Neural cell (in vitro differentiated cells): ENCODE results near the gene PDZRN3. TPM values are rescaled to one million over a fixed set of nuclear protein-coding genes. Genes with fewer than 3 reads are reported as not detected.

Source experiments
- H2AFZ ChIP-seq: fragments of 200-600, 300-800 bp; sonication (generic), shearing (Covaris generic); 2 replicates; pipeline ENCODE4 v1.6.0; 2014; ENCODE audit warnings: low read depth, mild to moderate bottlenecking, antibody characterized with exemption, low read length, moderate library complexity
- H3F3A ChIP-seq: fragments of 200-600 bp; shearing (Covaris generic); 2 replicates; pipeline ENCODE4 v1.6.1; 2016; ENCODE audit warnings: mild to moderate bottlenecking, moderate library complexity, mixed read lengths, antibody characterized with exemption, low read length; ENCODE audit not compliant: insufficient read depth, poor library complexity, severe bottlenecking
- H3K27ac ChIP-seq: fragments of 200-600, 300-800 bp; sonication (generic), shearing (Covaris generic); 2 replicates; pipeline ENCODE4 v1.5.1; 2014; ENCODE audit warnings: mild to moderate bottlenecking, low read length, moderate library complexity
- H3K27me3 ChIP-seq: fragments of 300-800, 200-600 bp; sonication (generic), shearing (Covaris generic); 2 replicates; pipeline ENCODE4 v1.6.0; 2014; ENCODE audit warnings: mild to moderate bottlenecking, low read depth, low read length, moderate library complexity; ENCODE audit not compliant: insufficient read depth
- H3K36me3 ChIP-seq: fragments of 300-800, 200-600 bp; sonication (generic), shearing (Covaris generic); 2 replicates; pipeline ENCODE4 v1.5.1; 2014; ENCODE audit warnings: mild to moderate bottlenecking, antibody characterized with exemption, low read length, moderate library complexity; ENCODE audit not compliant: insufficient read depth
- H3K4me2 ChIP-seq: fragments of 300-800, 200-600 bp; sonication (generic), shearing (Covaris generic); 2 replicates; pipeline ENCODE4 v1.6.0; 2014; ENCODE audit warnings: mild to moderate bottlenecking, low read length
- H3K4me3 ChIP-seq: fragments of 300-800, 200-600 bp; sonication (generic), shearing (Covaris generic); 2 replicates; pipeline ENCODE4 v1.5.1; 2014; ENCODE audit warnings: mild to moderate bottlenecking, low read length, moderate library complexity
- H3K79me2 ChIP-seq: fragments of 200-600 bp; shearing (Covaris generic); replicated peaks from 2 replicates; pipeline ENCODE4 v1.6.0; 2014; ENCODE audit warnings: mild to moderate bottlenecking, low read length, moderate library complexity; ENCODE audit not compliant: insufficient read depth
- H3K9ac ChIP-seq: fragments of 300-800, 200-600 bp; sonication (generic), shearing (Covaris generic); 2 replicates; pipeline ENCODE4 v1.6.1; 2016; ENCODE audit warnings: mild to moderate bottlenecking, low read length, mixed read lengths
- H3K9me2 ChIP-seq: fragments of 200-600 bp; shearing (Covaris generic); 2 replicates; pipeline ENCODE4 v1.6.1; 2016; ENCODE audit warnings: mild to moderate bottlenecking, low read length, mixed read lengths; ENCODE audit not compliant: insufficient read depth
- H3K9me3 ChIP-seq: fragments of 200-600, 300-800 bp; sonication (generic), shearing (Covaris generic); 2 replicates; pipeline ENCODE4 v1.6.1; 2016; ENCODE audit warnings: mild to moderate bottlenecking, mixed run types, low read length, moderate library complexity, mixed read lengths
- H4K20me1 ChIP-seq: fragments of 200-600 bp; shearing (Covaris generic); 2 replicates; pipeline ENCODE4 v1.6.1; 2016; ENCODE audit warnings: mild to moderate bottlenecking, mixed run types; ENCODE audit not compliant: insufficient read depth
- EP300 ChIP-seq: fragments of 450-650 bp; conservative IDR thresholded peaks from 2 replicates; pipeline ENCODE4 v1.6.1; 2014; ENCODE audit warnings: antibody characterized with exemption, mild to moderate bottlenecking, moderate library complexity; ENCODE audit not compliant: poor library complexity, severe bottlenecking
- EZH2 ChIP-seq: fragments of 200-600, 300-800 bp; shearing (Covaris generic), sonication (generic); IDR thresholded peaks from 2 replicates; pipeline ENCODE4 v1.6.1; 2014; ENCODE audit warnings: antibody characterized with exemption, low read length, borderline replicate concordance, mild to moderate bottlenecking; ENCODE audit not compliant: insufficient read depth, poor library complexity, severe bottlenecking
- MXI1 ChIP-seq: fragments of 450-650 bp; conservative IDR thresholded peaks from 2 replicates; pipeline ENCODE4 v1.6.1; 2014; ENCODE audit warnings: antibody characterized with exemption, mild to moderate bottlenecking; ENCODE audit not compliant: poor library complexity, severe bottlenecking
- POLR2AphosphoS5 ChIP-seq: IDR thresholded peaks from 2 replicates; pipeline ENCODE4 v1.6.1; 2012
- RAD21 ChIP-seq: fragments of 450-650 bp; conservative IDR thresholded peaks from 2 replicates; pipeline ENCODE4 v1.6.1; 2014; ENCODE audit warnings: antibody characterized with exemption, mild to moderate bottlenecking, moderate library complexity
- SMC3 ChIP-seq: fragments of 450-650 bp; conservative IDR thresholded peaks from 2 replicates; pipeline ENCODE4 v1.6.1; 2014; ENCODE audit warnings: antibody characterized with exemption, mild to moderate bottlenecking, moderate library complexity; ENCODE audit not compliant: poor library complexity
- TAF1 ChIP-seq: IDR thresholded peaks from 2 replicates; pipeline ENCODE4 v1.6.1; 2012; ENCODE audit warnings: low read depth
- polyA plus RNA-seq: library from polyadenylated mRNA; depleted of rRNA; stranded (reverse); fragments of >200 nt; gene quantifications from 2 replicates; pipeline ENCODE4 v1.2.3, GENCODE V29; 2014
- TF ChIP-seq, protein P1 (sequence below): fragments of 450-650 bp; IDR thresholded peaks from 2 replicates; pipeline ENCODE4 v1.5.1; 2014; ENCODE audit warnings: antibody characterized with exemption, mild to moderate bottlenecking, moderate library complexity; ENCODE audit not compliant: poor library complexity, severe bottlenecking
- TF ChIP-seq, protein P2 (sequence below): IDR thresholded peaks from 2 replicates; pipeline ENCODE4 v1.6.1; 2012; ENCODE audit warnings: borderline replicate concordance

PDZRN3 gene
- polyA plus RNA-seq, 1 donor from 2014 or later, result 1.1 TPM

- Histone ChIP-seq H3K9me3 (no peaks in the 10 kb centered on the region), H3F3A (no peaks in the 10 kb centered on the region), H3K27me3 (no peaks in the 10 kb centered on the region), H3K9me2 (no peaks in the 10 kb centered on the region), H4K20me1 (no peaks in the 10 kb centered on the region), H2AFZ (no peak overlapping the region), H3K9ac (no peak overlapping the region), H3K36me3 (no peaks in the 10 kb centered on the region), H3K27ac (no peak overlapping the region), H3K4me2 (no peak overlapping the region), H3K79me2 (no peaks in the 10 kb centered on the region), H3K4me3 (no peak overlapping the region)
- TF ChIP-seq, protein P1, sequence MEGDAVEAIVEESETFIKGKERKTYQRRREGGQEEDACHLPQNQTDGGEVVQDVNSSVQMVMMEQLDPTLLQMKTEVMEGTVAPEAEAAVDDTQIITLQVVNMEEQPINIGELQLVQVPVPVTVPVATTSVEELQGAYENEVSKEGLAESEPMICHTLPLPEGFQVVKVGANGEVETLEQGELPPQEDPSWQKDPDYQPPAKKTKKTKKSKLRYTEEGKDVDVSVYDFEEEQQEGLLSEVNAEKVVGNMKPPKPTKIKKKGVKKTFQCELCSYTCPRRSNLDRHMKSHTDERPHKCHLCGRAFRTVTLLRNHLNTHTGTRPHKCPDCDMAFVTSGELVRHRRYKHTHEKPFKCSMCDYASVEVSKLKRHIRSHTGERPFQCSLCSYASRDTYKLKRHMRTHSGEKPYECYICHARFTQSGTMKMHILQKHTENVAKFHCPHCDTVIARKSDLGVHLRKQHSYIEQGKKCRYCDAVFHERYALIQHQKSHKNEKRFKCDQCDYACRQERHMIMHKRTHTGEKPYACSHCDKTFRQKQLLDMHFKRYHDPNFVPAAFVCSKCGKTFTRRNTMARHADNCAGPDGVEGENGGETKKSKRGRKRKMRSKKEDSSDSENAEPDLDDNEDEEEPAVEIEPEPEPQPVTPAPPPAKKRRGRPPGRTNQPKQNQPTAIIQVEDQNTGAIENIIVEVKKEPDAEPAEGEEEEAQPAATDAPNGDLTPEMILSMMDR, result no peak
- no peak for TF ChIP-seq RAD21
- TF ChIP-seq MXI1, result no peak
- TF ChIP-seq EP300, result no peak
- no peak for TF ChIP-seq POLR2AphosphoS5
- TF ChIP-seq TAF1, result no peak
- no peak for TF ChIP-seq EZH2
- TF ChIP-seq SMC3, result no peak
- TF ChIP-seq, protein P2, sequence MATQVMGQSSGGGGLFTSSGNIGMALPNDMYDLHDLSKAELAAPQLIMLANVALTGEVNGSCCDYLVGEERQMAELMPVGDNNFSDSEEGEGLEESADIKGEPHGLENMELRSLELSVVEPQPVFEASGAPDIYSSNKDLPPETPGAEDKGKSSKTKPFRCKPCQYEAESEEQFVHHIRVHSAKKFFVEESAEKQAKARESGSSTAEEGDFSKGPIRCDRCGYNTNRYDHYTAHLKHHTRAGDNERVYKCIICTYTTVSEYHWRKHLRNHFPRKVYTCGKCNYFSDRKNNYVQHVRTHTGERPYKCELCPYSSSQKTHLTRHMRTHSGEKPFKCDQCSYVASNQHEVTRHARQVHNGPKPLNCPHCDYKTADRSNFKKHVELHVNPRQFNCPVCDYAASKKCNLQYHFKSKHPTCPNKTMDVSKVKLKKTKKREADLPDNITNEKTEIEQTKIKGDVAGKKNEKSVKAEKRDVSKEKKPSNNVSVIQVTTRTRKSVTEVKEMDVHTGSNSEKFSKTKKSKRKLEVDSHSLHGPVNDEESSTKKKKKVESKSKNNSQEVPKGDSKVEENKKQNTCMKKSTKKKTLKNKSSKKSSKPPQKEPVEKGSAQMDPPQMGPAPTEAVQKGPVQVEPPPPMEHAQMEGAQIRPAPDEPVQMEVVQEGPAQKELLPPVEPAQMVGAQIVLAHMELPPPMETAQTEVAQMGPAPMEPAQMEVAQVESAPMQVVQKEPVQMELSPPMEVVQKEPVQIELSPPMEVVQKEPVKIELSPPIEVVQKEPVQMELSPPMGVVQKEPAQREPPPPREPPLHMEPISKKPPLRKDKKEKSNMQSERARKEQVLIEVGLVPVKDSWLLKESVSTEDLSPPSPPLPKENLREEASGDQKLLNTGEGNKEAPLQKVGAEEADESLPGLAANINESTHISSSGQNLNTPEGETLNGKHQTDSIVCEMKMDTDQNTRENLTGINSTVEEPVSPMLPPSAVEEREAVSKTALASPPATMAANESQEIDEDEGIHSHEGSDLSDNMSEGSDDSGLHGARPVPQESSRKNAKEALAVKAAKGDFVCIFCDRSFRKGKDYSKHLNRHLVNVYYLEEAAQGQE, result no peak
Measured at GRCh38 chr3:73667889-73668288, 43.1 kb upstream of the PDZRN3 start.

GRCh38 chr3:73665286-73665685, 40.5 kb upstream of the PDZRN3 start:
- H3K79me2 ChIP-seq, result no peaks in the 10 kb centered on the region
- H3K9me2 ChIP-seq, result no peaks in the 10 kb centered on the region
- TF ChIP-seq POLR2AphosphoS5 (no peak), EZH2 (no peak), SMC3 (no peak), RAD21 (no peak), TAF1 (no peak), EP300 (no peak), MXI1 (no peak)
- TF ChIP-seq, protein P1, result no peak
- TF ChIP-seq, protein P2, result no peak
- H3K36me3 ChIP-seq, result no peaks in the 10 kb centered on the region
- H3K27me3 ChIP-seq, result no peaks in the 10 kb centered on the region
- H3K27ac ChIP-seq, result no peak overlapping the region
- no peaks in the 10 kb centered on the region for H3F3A ChIP-seq
- H2AFZ ChIP-seq, result no peak overlapping the region
- no peaks in the 10 kb centered on the region for H4K20me1 ChIP-seq
- no peak overlapping the region for H3K4me3 ChIP-seq
- no peak overlapping the region for H3K9ac ChIP-seq
- no peak overlapping the region for H3K4me2 ChIP-seq
- no peaks in the 10 kb centered on the region for H3K9me3 ChIP-seq
